NCI-H187 treated with DMSO at 0.1 percent for 48 hours (cell line): ENCODE results near the gene FILIP1.

Experiments
- DNase-seq: peaks from one replicate; lab custom pipeline; 2025; lab: John Stamatoyannopoulos, UW

The FILIP1 gene

DNA sequence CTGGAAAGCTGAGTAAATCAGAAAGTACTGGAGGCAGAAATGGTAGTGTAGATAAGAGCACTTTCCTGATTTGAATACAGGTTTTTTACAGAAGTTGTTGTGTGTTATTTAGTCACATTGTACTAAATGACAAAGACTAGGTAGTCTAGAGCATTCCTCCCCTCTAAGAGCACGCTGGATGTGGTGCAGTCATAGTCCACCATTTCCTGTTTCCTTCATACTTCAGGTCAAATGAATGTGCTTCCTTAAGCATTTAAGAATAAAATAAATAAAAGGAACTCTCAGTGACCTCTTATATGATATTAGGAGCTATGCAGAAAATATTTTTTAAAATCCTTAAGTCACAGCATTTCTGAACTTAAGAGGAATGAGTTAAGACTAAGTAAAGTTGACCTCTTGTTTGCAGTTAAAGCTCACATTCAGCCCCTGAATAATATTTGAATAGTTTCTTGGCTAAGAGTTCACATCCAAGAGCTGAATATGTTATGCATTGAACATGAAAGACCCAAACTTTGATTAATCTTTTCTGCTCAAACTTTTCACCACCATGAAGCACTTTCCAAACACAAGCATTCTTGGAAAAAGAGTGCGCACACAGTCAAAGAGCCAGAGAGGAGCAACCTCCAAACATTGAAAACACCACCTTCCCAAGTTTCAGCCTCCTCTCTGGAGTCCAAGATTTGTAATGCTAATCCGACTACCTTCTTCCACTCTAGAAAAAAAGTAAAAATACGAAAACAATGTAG is 155.6 kb downstream of the FILIP1 start:
- DNase-seq: no peak

DNA sequence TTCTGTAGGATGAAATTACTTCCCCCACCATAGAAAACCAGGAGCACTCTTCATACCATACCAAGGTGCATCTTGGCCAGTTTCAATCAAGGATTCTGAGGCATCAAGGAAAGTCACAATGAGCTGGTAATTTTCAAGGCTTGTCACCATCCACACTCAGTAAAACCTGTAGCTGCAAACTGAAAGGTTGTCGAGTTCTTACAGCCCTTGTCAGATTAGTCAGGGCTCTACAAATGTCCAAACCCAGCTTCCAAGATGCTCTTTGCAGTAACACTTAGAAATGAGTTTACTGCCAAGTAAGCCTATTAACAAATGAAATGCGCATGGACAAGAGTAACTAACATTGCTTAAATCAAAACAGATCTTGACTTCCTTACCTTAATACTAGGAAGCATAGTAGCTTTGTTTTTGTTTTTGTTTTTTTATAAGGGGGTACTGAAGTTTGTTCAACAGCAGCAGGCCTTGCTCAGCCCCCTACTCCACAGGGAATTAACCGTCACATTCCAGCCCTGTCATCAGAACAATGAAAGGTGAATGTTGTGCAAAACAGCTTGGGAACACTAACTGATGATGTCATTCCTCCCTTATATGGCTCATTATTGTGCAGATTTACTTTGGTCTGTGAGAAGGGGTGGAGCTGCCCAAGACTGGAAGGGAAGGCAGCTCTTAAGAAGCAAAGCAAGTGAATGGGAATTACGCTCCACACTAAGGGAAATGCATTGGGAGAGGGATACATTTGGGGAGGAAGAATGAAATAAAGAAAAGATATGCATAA is 159.1 kb downstream of the FILIP1 start:
- DNase-seq: no peak

- DNase-seq: no peak
Measured at GRCh38 chr6:75333676-75334200, 159.9 kb downstream of the FILIP1 start.

DNA sequence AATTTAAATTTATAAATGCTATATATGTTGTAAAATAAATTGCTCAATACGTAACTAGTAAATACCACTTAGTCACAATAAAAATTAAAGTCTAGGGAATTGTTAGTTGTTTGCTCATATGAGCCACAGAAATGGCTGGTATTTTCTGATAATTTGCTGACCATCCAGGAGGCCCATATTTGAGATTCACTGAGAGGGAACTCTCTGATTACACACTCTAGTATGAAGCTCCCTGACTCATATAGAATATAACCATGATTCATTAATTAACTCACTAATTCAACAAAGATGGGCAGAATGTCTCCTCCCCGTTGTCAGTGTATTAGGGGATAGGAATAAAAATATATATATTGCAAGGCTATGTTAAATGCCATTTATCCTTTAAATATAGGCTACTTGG is 162.4 kb downstream of the FILIP1 start:
- no peak for DNase-seq

- DNase-seq: no peak
Measured at GRCh38 chr6:75329703-75330102, 163.9 kb downstream of the FILIP1 start.

DNA sequence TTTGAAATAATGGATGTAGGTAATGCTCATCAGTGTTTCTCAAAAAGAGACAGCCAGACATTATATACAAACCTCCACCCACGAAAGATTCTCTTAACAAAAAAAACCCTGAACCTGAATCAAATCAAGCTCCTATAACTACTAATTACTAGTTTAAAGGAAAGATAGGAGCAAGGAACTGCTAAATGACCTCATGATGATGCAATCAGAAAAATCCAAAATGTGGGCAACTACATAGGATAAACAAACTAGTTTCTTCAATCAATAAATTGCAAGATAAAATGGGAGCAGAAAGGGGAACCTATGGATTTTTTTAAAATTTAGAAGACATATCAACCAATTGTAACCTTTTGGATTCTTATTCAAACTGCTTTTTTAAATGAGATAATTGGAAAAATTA is 165.8 kb downstream of the FILIP1 start:
- DNase-seq: no peak

GRCh38 chr6:75326557-75327258 is 166.9 kb downstream of the FILIP1 start:
- no peak for DNase-seq

DNA sequence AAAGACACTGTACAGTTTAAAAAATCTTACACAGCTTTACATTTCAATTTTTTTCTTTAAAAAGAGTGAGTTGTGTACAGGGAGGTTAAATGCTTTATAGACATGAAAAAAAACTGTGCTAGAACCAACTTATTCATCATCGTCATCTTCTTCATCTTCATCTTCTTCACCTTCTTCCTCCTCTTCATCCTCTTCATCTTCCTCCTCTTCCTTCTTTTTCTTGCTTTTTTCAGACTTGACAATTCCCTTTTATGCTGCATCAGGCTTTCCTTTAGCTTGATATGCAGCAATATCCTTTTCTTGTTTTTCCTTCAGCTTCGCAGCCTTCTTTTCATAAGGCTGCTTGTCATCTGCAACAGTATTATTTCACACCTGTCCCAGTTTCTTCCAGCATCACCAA is 174.7 kb downstream of the FILIP1 start:
- no peak for DNase-seq

- DNase-seq: no peak
Measured at GRCh38 chr6:75317503-75318206, 175.9 kb downstream of the FILIP1 start.

GRCh38 chr6:75315978-75316377 is 177.6 kb downstream of the FILIP1 start:
- DNase-seq: no peak

GRCh38 chr6:75308250-75308988 is 185.2 kb downstream of the FILIP1 start:
- no peak for DNase-seq

GRCh38 chr6:75307364-75308004 is 186.1 kb downstream of the FILIP1 start:
- DNase-seq: no peak

GRCh38 chr6:75306064-75306463 is 187.5 kb downstream of the FILIP1 start:
- no peak for DNase-seq

GRCh38 chr6:75305573-75305972 is 188.0 kb downstream of the FILIP1 start:
- no peak for DNase-seq

GRCh38 chr6:75302280-75302679 is 191.3 kb downstream of the FILIP1 start:
- no peak for DNase-seq

GRCh38 chr6:75301537-75301936 is 192.1 kb downstream of the FILIP1 start:
- no peak for DNase-seq

- DNase-seq: no peak
Measured at GRCh38 chr6:75301088-75301487, 192.5 kb downstream of the FILIP1 start.

DNA sequence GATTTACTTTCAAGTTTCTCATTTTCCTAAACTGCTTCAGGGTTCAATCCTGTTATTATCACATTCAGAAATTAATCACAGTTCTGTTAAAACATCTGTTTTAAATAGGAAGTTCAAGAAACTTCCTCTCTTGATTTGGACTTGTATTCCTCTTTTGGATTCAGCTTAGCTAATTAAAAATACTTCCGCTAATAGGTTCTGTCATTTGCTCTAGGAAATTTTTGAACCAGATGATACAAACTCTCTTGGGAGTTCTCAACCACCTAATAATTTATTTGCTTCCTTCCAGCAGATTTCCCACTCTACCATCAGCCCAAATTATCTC is 193.1 kb downstream of the FILIP1 start:
- no peak for DNase-seq

DNA sequence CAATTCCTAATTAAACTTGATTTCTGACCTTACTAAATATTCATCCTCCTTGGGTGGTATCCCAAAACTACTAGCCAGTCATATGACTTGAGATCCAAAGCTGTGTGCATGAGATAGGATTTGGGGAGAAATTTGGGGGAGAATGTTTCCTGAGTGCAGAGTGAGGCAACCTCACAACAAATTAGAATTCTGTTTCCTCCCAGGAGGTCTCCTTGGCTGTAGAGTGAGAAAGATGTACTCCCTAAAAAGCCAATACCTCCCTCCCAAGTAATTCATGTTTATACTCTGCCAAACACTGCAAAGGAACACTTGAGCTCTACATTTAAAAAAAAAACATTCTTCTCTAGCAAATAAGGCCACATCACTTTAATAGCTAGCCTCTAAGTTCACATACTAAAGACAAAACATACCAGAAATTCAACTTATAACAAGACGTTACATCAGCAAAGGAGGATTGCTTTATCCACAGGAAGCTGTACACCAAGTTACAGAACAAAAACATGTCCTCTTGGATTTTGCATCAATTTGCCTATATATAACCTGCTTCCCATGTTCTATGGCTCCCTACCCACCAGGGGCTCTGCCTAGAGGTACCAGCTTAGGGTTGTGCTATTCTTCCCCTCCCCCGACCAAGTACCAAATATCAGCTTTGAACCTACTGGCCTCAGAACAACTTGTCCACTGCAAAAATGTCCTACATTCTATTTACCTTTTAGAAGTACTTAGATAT is 193.6 kb downstream of the FILIP1 start:
- DNase-seq: no peak
